Omental fat pad (tissue), 4 donors: ENCODE data around the gene VWCE. TPM values are rescaled to one million over a fixed set of nuclear protein-coding genes. Genes with fewer than 3 reads are reported as not detected.

Experiments used
- ATAC-seq: fragments of 150-250 bp; one replicate; pipeline ENCODE4 v1.9.1; 2016; ENCODE audit warnings: mild to moderate bottlenecking, moderate library complexity; ENCODE audit not compliant: low FRiP score
- DNase-seq: peaks from one replicate; pipeline ENCODE4 v3.0.0-alpha.2; 2019; ENCODE audit warnings: low spot score
- total RNA-seq, 4 donors: library from RNA; depleted of rRNA; stranded (reverse); fragments of >200 nt; gene quantifications; one replicate each; pipeline ENCODE4 v1.1.0, GENCODE V29; 2016
- TF ChIP-seq, protein P1 (sequence below), 3 donors: fragments of 450-650 bp; IDR thresholded peaks; one replicate each; pipeline ENCODE4 v1.5.1; 2016 to 2017; ENCODE audit warnings: antibody characterized with exemption in 3 of 3, mild to moderate bottlenecking in 3 of 3, moderate library complexity in 2 of 3

VWCE gene
- total RNA-seq, 4 donors from 2014 or later: 0.94 to 6.9 (median 4.6) TPM

DNA sequence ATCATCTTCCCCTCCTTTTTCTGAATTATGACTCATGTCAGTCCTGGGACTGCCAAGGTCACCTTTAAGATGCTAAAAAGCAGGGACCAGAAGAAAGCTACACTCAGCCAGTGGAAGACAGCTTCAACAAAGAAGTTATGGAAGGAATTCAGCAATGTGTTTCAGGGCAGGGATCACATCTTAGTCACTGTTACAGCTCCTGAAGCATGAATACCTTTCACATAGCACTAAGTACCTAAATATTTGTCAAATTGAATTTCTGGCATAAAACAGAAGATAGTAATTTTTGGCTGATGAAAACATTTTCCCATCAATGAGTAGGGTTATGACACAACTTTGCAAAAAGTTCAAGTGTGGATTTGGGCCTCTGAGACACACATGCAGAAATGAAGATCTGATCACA lies 32.6 kb upstream of the VWCE start:
- DNase-seq (no peak), ATAC-seq (no peak)
- TF ChIP-seq, protein P1, sequence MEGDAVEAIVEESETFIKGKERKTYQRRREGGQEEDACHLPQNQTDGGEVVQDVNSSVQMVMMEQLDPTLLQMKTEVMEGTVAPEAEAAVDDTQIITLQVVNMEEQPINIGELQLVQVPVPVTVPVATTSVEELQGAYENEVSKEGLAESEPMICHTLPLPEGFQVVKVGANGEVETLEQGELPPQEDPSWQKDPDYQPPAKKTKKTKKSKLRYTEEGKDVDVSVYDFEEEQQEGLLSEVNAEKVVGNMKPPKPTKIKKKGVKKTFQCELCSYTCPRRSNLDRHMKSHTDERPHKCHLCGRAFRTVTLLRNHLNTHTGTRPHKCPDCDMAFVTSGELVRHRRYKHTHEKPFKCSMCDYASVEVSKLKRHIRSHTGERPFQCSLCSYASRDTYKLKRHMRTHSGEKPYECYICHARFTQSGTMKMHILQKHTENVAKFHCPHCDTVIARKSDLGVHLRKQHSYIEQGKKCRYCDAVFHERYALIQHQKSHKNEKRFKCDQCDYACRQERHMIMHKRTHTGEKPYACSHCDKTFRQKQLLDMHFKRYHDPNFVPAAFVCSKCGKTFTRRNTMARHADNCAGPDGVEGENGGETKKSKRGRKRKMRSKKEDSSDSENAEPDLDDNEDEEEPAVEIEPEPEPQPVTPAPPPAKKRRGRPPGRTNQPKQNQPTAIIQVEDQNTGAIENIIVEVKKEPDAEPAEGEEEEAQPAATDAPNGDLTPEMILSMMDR (IDR thresholded peaks at IDR 0.05): no peak

GRCh38 chr11:61325649-61326414 lies 30.7 kb upstream of the VWCE start:
- DNase-seq: no peak
- TF ChIP-seq, protein P1 (IDR thresholded peaks at IDR 0.05): no peak
- ATAC-seq: no peak

DNA sequence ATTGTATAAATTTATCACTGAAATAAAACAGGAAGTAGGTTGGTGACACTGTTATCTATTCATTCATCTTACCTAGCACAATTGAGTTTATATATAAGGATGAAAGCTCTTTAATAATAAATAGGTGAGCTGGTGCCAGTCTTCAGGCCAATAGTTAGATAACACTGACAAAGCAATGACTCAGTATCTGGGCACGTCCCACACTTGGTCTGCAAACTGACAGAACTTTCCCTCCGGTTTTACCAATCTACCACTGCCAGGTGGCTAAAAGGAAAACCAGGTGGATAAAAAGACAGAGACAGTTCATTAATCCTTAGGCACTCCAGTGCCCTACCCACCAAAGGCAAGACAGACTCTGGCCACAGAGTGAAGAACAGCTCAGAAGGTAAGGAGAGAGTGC lies 20.1 kb upstream of the VWCE start:
- ATAC-seq (no peak), DNase-seq (no peak)
- TF ChIP-seq, protein P1 (IDR thresholded peaks at IDR 0.05): no peak

DNA sequence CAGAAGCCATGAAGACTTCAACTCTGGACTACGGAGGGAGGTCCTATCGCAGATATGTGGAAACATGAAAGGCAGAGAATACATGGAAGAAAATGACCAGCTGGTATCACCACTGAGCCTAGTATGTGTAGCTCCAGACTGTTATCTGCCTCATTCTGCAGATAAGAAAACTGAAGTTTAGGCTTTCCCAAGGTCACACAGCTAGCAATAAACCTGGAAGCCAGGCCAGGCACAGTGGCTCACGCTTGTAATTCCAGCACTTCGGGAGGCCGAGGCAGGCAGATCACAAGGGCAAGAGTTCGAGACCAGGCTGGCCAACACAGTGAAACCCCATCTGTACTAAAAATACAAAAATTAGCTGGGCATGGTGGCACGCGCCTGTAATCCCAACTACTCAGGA lies 15.6 kb upstream of the VWCE start:
- ATAC-seq (no peak), DNase-seq (no peak)
- TF ChIP-seq, protein P1 (IDR thresholded peaks at IDR 0.05): no peak

DNA sequence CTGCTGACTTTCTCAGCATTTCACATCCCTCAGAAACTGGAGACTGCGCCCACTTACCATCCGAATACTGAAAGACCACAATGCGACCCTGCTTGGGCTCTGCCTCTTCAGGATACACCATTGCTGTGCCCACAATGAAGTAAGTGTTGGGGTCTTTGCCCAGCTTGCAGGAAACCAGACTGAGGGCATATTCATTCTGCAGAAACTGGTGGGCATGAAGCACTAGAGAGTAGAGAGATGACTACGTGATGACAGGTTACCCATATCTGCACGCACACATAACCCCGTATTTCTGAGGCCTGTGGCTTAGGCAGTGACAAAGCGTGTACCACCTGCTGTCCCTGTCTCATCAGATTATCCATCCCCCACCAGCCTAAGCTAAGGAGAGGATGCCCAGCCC lies 14.6 kb upstream of the VWCE start:
- ATAC-seq (no peak), DNase-seq (no peak)
- TF ChIP-seq, protein P1 (IDR thresholded peaks at IDR 0.05): no peak

DNA sequence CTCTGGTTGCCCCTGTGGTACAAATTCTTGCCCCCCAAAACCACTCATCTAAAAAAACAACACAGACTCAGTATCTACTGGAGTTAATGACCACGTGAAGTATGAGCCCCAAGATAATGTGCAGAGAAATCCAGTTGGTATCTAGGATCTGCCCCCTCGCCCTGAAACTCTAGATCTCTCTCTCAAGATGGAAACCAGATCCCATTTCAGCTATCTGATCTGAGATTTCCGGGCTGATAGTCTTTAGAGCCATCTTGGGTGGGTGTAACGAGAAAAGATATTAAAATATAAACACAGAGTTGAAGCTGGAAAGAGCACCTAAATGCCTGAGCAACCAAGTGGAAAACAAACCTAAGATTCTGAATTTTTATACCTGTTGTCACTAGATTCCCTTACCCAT lies 14.0 kb upstream of the VWCE start:
- TF ChIP-seq, protein P1 (IDR thresholded peaks at IDR 0.05): no peak
- no peak for ATAC-seq
- DNase-seq: no peak

DNA sequence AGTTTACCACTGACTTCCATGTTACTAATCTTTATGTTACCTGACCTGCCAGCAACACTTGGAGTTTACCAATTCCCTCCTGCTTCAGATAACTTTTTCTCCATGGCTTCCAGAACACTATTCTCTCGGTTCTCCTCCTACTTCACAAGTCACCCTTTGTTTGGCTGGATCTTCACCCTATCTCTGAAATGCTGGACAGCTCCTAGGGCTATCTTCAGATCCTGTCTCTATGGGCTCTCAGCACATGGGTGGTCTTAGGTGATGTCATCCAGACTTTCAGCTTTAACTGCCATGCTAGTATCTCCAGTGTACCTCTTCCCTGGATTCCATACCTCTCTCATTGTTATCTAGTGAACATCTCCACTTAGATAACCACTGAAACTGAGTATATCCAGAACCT lies 12.2 kb upstream of the VWCE start:
- ATAC-seq (no peak), DNase-seq (no peak)
- TF ChIP-seq, protein P1 (IDR thresholded peaks at IDR 0.05): no peak
